B cell (primary cell): ENCODE measurements around the gene UBXN6. TPM values are rescaled to one million over a fixed set of nuclear protein-coding genes. Genes with fewer than 3 reads are reported as not detected.

Source experiments
- ATAC-seq: fragments of 200-7000 bp; cut with Tn5 transposase; one replicate; pipeline ENCODE4 v1.10.0; 2021; ENCODE audit warnings: low read depth, mild to moderate bottlenecking, moderate number of reproducible peaks, moderate library complexity
- CTCF ChIA-PET: fragments of 350-600 bp; sonication (Branson Sonifier 250); formaldehyde crosslinking; loops from one replicate; lab custom pipeline; 2021; ENCODE audit warnings: antibody characterized with exemption, inconsistent platforms; lab: Charles Lee
- POLR2A ChIA-PET: fragments of 350-600 bp; sonication (Branson Sonifier 250); formaldehyde crosslinking; loops from one replicate; lab custom pipeline; 2021; ENCODE audit warnings: antibody characterized with exemption; lab: Charles Lee
- DNase-seq: peaks from one replicate; pipeline ENCODE4 v3.0.0; 2013
- H2AFZ ChIP-seq: 2 replicates; pipeline ENCODE4 v1.6.1; 2012; ENCODE audit warnings: mild to moderate bottlenecking, low read depth, low read length; ENCODE audit not compliant: insufficient read depth, poor library complexity, severe bottlenecking
- H3K27ac ChIP-seq, 2 donors: 1 replicate in 1 of 2; 2 replicates in 1 of 2; pipeline ENCODE4 v1.5.1; 2012 to 2013; ENCODE audit warnings: low read length in 2 of 2, mild to moderate bottlenecking in 2 of 2, moderate library complexity in 1 of 2
- H3K27me3 ChIP-seq, 4 experiments: fragments of 200-600 bp in 1 of 4; sonication (generic) in 1 of 4; replicated peaks in 1 of 4; 1 replicate in 2 of 4; 2 replicates in 2 of 4; pipeline versions ENCODE4 v1.6.1 to v1.7.0; 2013 to 2016; ENCODE audit warnings: low read length in 3 of 4, mild to moderate bottlenecking in 2 of 4, mixed read lengths in 1 of 4, moderate library complexity in 1 of 4; ENCODE audit not compliant: insufficient read depth in 4 of 4, control insufficient read depth in 3 of 4; ENCODE audit errors: control extremely low read depth in 1 of 4
- H3K36me3 ChIP-seq, 2 experiments: replicated peaks in 1 of 2; 1 replicate in 1 of 2; 2 replicates in 1 of 2; pipeline versions ENCODE4 v1.6.1 to v1.7.1; 2013; ENCODE audit warnings: low read length in 1 of 2; ENCODE audit not compliant: insufficient read depth in 2 of 2, control insufficient read depth in 1 of 2; ENCODE audit errors: control extremely low read depth in 1 of 2, extremely low read depth in 1 of 2
- H3K4me1 ChIP-seq, 2 donors: fragments of 200-600 bp in 1 of 2; sonication (generic) in 1 of 2; 1 replicate in 1 of 2; 2 replicates in 1 of 2; pipeline versions ENCODE4 v1.5.1 to v1.6.1; 2013 to 2017; ENCODE audit warnings: low read length in 2 of 2; ENCODE audit not compliant: control insufficient read depth in 2 of 2, insufficient read depth in 2 of 2
- H3K4me2 ChIP-seq: replicated peaks from 2 replicates; pipeline ENCODE3; 2012; ENCODE audit warnings: mild to moderate bottlenecking, low read depth, low read length; ENCODE audit not compliant: poor library complexity, severe bottlenecking
- H3K4me3 ChIP-seq, 5 experiments: fragments of 200-600 bp in 1 of 5; sonication (generic) in 1 of 5; 1 replicate in 3 of 5; 2 replicates in 2 of 5; pipeline versions ENCODE4 v1.5.1 to v1.7.0; 2011 to 2016; ENCODE audit warnings: low read length in 4 of 5, mild to moderate bottlenecking in 4 of 5, low read depth in 2 of 5, control low read depth in 1 of 5, moderate library complexity in 1 of 5; ENCODE audit not compliant: insufficient read depth in 1 of 5; ENCODE audit errors: control extremely low read depth in 1 of 5, extremely low read depth in 1 of 5
- H3K79me2 ChIP-seq: fragments of 200-600 bp; sonication (generic); one replicate; pipeline ENCODE4 v1.6.0; 2016; ENCODE audit warnings: low read length; ENCODE audit not compliant: control insufficient read depth, insufficient read depth
- H3K9ac ChIP-seq: fragments of 200-600 bp; sonication (generic); 2 replicates; pipeline ENCODE4 v1.6.1; 2017; ENCODE audit warnings: mild to moderate bottlenecking, low read length, moderate library complexity
- H3K9me3 ChIP-seq, 3 donors: one replicate each; pipeline versions ENCODE4 v1.6.1 to v1.7.1; 2013; ENCODE audit warnings: low read length in 2 of 3; ENCODE audit not compliant: control insufficient read depth in 2 of 3, insufficient read depth in 1 of 3; ENCODE audit errors: control extremely low read depth in 1 of 3
- H4K20me1 ChIP-seq: 2 replicates; pipeline ENCODE4 v1.6.0; 2012; ENCODE audit warnings: mild to moderate bottlenecking, low read length; ENCODE audit not compliant: insufficient read depth, control insufficient read depth, poor library complexity, severe bottlenecking
- H3K27ac Mint-ChIP-seq: one replicate; pipeline ENCODE4 v1.8.0; 2021; ENCODE audit warnings: mixed read lengths
- H3K27me3 Mint-ChIP-seq: one replicate; pipeline ENCODE4 v1.8.0; 2021; ENCODE audit warnings: mixed read lengths
- H3K4me1 Mint-ChIP-seq: one replicate; pipeline ENCODE4 v1.8.0; 2021; ENCODE audit warnings: mixed read lengths
- H3K4me3 Mint-ChIP-seq: one replicate; pipeline ENCODE4 v1.8.0; 2021; ENCODE audit warnings: mixed read lengths
- H3K9me3 Mint-ChIP-seq: one replicate; pipeline ENCODE4 v1.8.0; 2022; ENCODE audit warnings: mixed read lengths; ENCODE audit not compliant: insufficient read depth
- CTCF ChIP-seq: fragments of 200-600 bp; IDR thresholded peaks from one replicate; pipeline ENCODE4 v1.8.0; 2022; ENCODE audit warnings: antibody characterized with exemption, mild to moderate bottlenecking
- EZH2 ChIP-seq: IDR thresholded peaks from 2 replicates; pipeline ENCODE4 v1.6.1; 2012; ENCODE audit warnings: borderline replicate concordance, low read depth, mild to moderate bottlenecking, moderate library complexity, low read length; ENCODE audit not compliant: insufficient read depth, poor library complexity, severe bottlenecking
- WGBS: methylation state at CpG from one replicate; pipeline ENCODE4 v1.1.5; 2013; ENCODE audit warnings: missing lambda C conversion rate; ENCODE audit not compliant: insufficient coverage; 5-methylcytosine and 5-hydroxymethylcytosine counted together
- intact Hi-C: fragments of 100-400 bp; cut with micrococcal nuclease; formaldehyde crosslinking; loops from one replicate; pipeline ENCODE4 v1.10.0; 2022
- polyA plus RNA-seq: library from polyadenylated mRNA; depleted of rRNA; stranded (reverse); fragments of >200 nt; gene quantifications from 2 replicates; pipeline ENCODE4 v1.2.3, GENCODE V29; 2012
- total RNA-seq, 2 donors: library from RNA; stranded (reverse); fragments of 120-200 nt in 1 of 2; gene quantifications; 1 replicate in 1 of 2; 2 replicates in 1 of 2; pipeline versions ENCODE4 v1.2.3 to v1.2.4, GENCODE V29; 2013 to 2022

UBXN6 gene
- total and polyA plus RNA-seq, 2 donors (not counting 1 experiment from before 2014, with no cell fraction given) = 75.8 to 76.6 TPM

GRCh38 chr19:4409123-4409933 is 48.3 kb downstream of the UBXN6 start:
- CTCF ChIA-PET = interaction anchor here (0.8 kb wide), 1 partner anchor 9 kb away, joined by 3 read pairs; the partner anchor contains the start of gene SH3GL1
- TF ChIP-seq CTCF = no peak
- TF ChIP-seq EZH2 = no peak
- H3K4me2 ChIP-seq = no peak overlapping the region
- 93% methylated on average over 17 of the region's 23 CpGs for WGBS
- no peaks in the 10 kb centered on the region for H3K4me1 Mint-ChIP-seq
- H3K9me3 Mint-ChIP-seq = no peaks in the 10 kb centered on the region
- no peak overlapping the region for H2AFZ ChIP-seq
- peaks cover 0 to 9% of the 10 kb centered on the region in 2 experiments for H3K36me3 ChIP-seq
- no peak for DNase-seq
- intact Hi-C loops = no loop called here
- no peak overlapping the region for H3K4me3 ChIP-seq
- H3K9ac ChIP-seq = no peak overlapping the region
- no peaks in the 10 kb centered on the region for H3K9me3 ChIP-seq
- H3K79me2 ChIP-seq = peaks cover 49% of the 10 kb centered on the region
- H3K27me3 Mint-ChIP-seq = no peaks in the 10 kb centered on the region
- H3K27me3 ChIP-seq = no peaks in the 10 kb centered on the region
- no peak for ATAC-seq
- no peak overlapping the region for H3K27ac Mint-ChIP-seq
- no peak overlapping the region for H3K4me3 Mint-ChIP-seq
- no peaks in the 10 kb centered on the region for H3K4me1 ChIP-seq
- no peaks in the 10 kb centered on the region for H4K20me1 ChIP-seq
- POLR2A ChIA-PET = no interaction called here
- no peak overlapping the region for H3K27ac ChIP-seq

GRCh38 chr19:4406626-4407025 is 51.0 kb downstream of the UBXN6 start:
- intact Hi-C loops = no loop called here
- no peak overlapping the region for H3K4me3 Mint-ChIP-seq
- no peak for DNase-seq
- no peaks in the 10 kb centered on the region for H3K9me3 ChIP-seq
- H4K20me1 ChIP-seq = no peaks in the 10 kb centered on the region
- no peak overlapping the region for H3K27ac ChIP-seq
- H3K9me3 Mint-ChIP-seq = no peaks in the 10 kb centered on the region
- H3K79me2 ChIP-seq = peaks cover 44% of the 10 kb centered on the region
- peaks cover 11 to 13% of the 10 kb centered on the region in 2 donors for H3K4me1 ChIP-seq
- no peak for ATAC-seq
- TF ChIP-seq CTCF = no peak
- no peak for TF ChIP-seq EZH2
- H3K27ac Mint-ChIP-seq = no peak overlapping the region
- H3K36me3 ChIP-seq = peaks cover 0 to 3% of the 10 kb centered on the region in 2 experiments
- no peak overlapping the region for H2AFZ ChIP-seq
- H3K4me1 Mint-ChIP-seq = peaks cover 17% of the 10 kb centered on the region
- H3K27me3 ChIP-seq = no peaks in the 10 kb centered on the region
- ChIA-PET POLR2A (no interaction called here), CTCF (no interaction called here)
- no peak overlapping the region for H3K9ac ChIP-seq
- H3K27me3 Mint-ChIP-seq = no peaks in the 10 kb centered on the region
- no peak overlapping the region for H3K4me3 ChIP-seq
- 89% methylated on average over 4 of the region's 7 CpGs for WGBS
- no peak overlapping the region for H3K4me2 ChIP-seq
